SK-N-SH (cell line): ENCODE results near the gene HOXD10. TPM values are rescaled to one million over a fixed set of nuclear protein-coding genes. Genes with fewer than 3 reads are reported as not detected.
A peak's percentile ranks its signal among the peaks of the same experiment; 100 is the strongest.

Source experiments
- CTCF ChIA-PET: fragments of 300-600, 350-600 bp; formaldehyde crosslinking; extraction: SDS; loops from one replicate; lab custom pipeline; 2021; lab: Yijun Ruan, JAX
- POLR2A ChIA-PET: fragments of 350-600 bp; sonication (Branson Sonifier 250); formaldehyde crosslinking; extraction: SDS; loops from one replicate; lab custom pipeline; 2020; ENCODE audit warnings: antibody characterized with exemption, inconsistent platforms; lab: Yijun Ruan, JAX
- DNase-seq: peaks from one replicate; pipeline ENCODE4 v3.0.0; 2012
- H2AFZ ChIP-seq: fragments of 200-600 bp; sonication (generic); 2 replicates; pipeline ENCODE4 v1.8.1; 2016; ENCODE audit warnings: antibody characterized with exemption, mild to moderate bottlenecking, low read depth
- H3F3A ChIP-seq: fragments of 200-600 bp; sonication (generic); replicated peaks from 2 replicates; pipeline ENCODE3; 2016; ENCODE audit warnings: antibody characterized with exemption, mild to moderate bottlenecking; ENCODE audit not compliant: insufficient read depth
- H3K27ac ChIP-seq, 2 experiments: fragments of 200-500 bp in 1 of 2; fragments of 200-600 bp in 1 of 2; sonication (Bioruptor generic) in 1 of 2; sonication (generic), shearing (Covaris generic) in 1 of 2; 2 replicates each; pipeline versions ENCODE4 v1.5.1 to v1.6.1; 2014 to 2016; ENCODE audit warnings: low read depth in 2 of 2, inconsistent platforms in 1 of 2, low read length in 1 of 2, mild to moderate bottlenecking in 1 of 2, mixed read lengths in 1 of 2
- H3K27me3 ChIP-seq: fragments of 200-600 bp; sonication (generic), shearing (Covaris generic); 2 replicates; pipeline ENCODE4 v1.6.1; 2016; ENCODE audit warnings: mixed run types; ENCODE audit not compliant: insufficient read depth
- H3K36me3 ChIP-seq, 2 experiments: fragments of 200-500 bp in 1 of 2; fragments of 200-600 bp in 1 of 2; sonication (Bioruptor generic) in 1 of 2; sonication (generic) in 1 of 2; replicated peaks in 1 of 2; 2 replicates each; pipeline versions ENCODE3 to v1.5.1; 2014 to 2016; ENCODE audit warnings: low read length in 1 of 2, mild to moderate bottlenecking in 1 of 2; ENCODE audit not compliant: insufficient read depth in 2 of 2, control insufficient read depth in 1 of 2
- H3K4me1 ChIP-seq, 2 experiments: fragments of 200-500 bp in 1 of 2; fragments of 200-600 bp in 1 of 2; sonication (Bioruptor generic) in 1 of 2; sonication (generic), shearing (Covaris generic) in 1 of 2; 2 replicates each; pipeline versions ENCODE4 v1.5.1 to v1.6.1; 2014 to 2016; ENCODE audit warnings: low read depth in 1 of 2, low read length in 1 of 2, mixed run types in 1 of 2; ENCODE audit not compliant: insufficient read depth in 2 of 2, control insufficient read depth in 1 of 2
- H3K4me2 ChIP-seq: fragments of 200-600 bp; sonication (generic), shearing (Covaris generic); 2 replicates; pipeline ENCODE4 v1.6.1; 2017; ENCODE audit warnings: mixed run types
- H3K4me3 ChIP-seq, 2 experiments: fragments of 200-500 bp in 1 of 2; fragments of 200-600 bp in 1 of 2; sonication (Bioruptor generic) in 1 of 2; sonication (generic), shearing (Covaris generic) in 1 of 2; 2 replicates each; pipeline versions ENCODE4 v1.5.1 to v1.8.1; 2014 to 2016; ENCODE audit warnings: low read depth in 2 of 2, inconsistent platforms in 1 of 2, low read length in 1 of 2, mild to moderate bottlenecking in 1 of 2, mixed read lengths in 1 of 2, moderate library complexity in 1 of 2
- H3K79me2 ChIP-seq: fragments of 200-600 bp; sonication (generic); 2 replicates; pipeline ENCODE4 v1.8.1; 2017; ENCODE audit warnings: mild to moderate bottlenecking; ENCODE audit not compliant: insufficient read depth
- H3K9ac ChIP-seq: fragments of 200-600 bp; sonication (generic); 2 replicates; pipeline ENCODE4 v1.6.1; 2017; ENCODE audit warnings: mixed run types
- H3K9me2 ChIP-seq: fragments of 200-600 bp; sonication (generic); 2 replicates; pipeline ENCODE4 v1.6.1; 2017; ENCODE audit warnings: mixed run types
- H3K9me3 ChIP-seq: fragments of 200-600 bp; sonication (generic); 2 replicates; pipeline ENCODE4 v1.6.1; 2017; ENCODE audit warnings: mixed run types, mild to moderate bottlenecking, moderate library complexity
- H4K20me1 ChIP-seq: fragments of 200-600 bp; sonication (generic); 2 replicates; pipeline ENCODE4 v1.6.1; 2017; ENCODE audit warnings: mild to moderate bottlenecking, mixed run types; ENCODE audit not compliant: insufficient read depth
- EZH2phosphoT487 ChIP-seq: fragments of 200-600 bp; sonication (generic); IDR thresholded peaks from 2 replicates; pipeline ENCODE4 v1.6.1; 2017; ENCODE audit warnings: low read depth, mixed run types, mild to moderate bottlenecking, antibody characterized with exemption, moderate library complexity, borderline replicate concordance
- FOSL2 ChIP-seq: IDR thresholded peaks from 2 replicates; pipeline ENCODE4 v1.4.0; 2012; ENCODE audit warnings: low read depth, mild to moderate bottlenecking, moderate library complexity, borderline replicate concordance
- MEF2A ChIP-seq: IDR thresholded peaks from 2 replicates; pipeline ENCODE4 v1.4.0; 2012; ENCODE audit warnings: low read depth, borderline replicate concordance
- RAD21 ChIP-seq: IDR thresholded peaks from 2 replicates; pipeline ENCODE4 v1.6.1; 2012; ENCODE audit warnings: mild to moderate bottlenecking, low read length
- SMC3 ChIP-seq: IDR thresholded peaks from 2 replicates; pipeline ENCODE4 v1.6.1; 2012; ENCODE audit warnings: low read depth, low read length, improper control_type of control experiment
- WGBS: methylation state at CpG from one replicate; pipeline ENCODE4 v1.1.6; 2017; ENCODE audit warnings: low lambda C conversion rate; 5-methylcytosine and 5-hydroxymethylcytosine counted together
- polyA plus RNA-seq, 3 experiments: library from polyadenylated mRNA; depleted of rRNA; stranded (reverse); fragments of >200 nt; gene quantifications; 2 replicates each; pipeline ENCODE4 v1.2.3, GENCODE V29; 2012
- TF ChIP-seq, protein P1 (sequence below): fragments of 200-600 bp; sonication (generic); IDR thresholded peaks from 2 replicates; pipeline ENCODE4 v1.6.1; 2017; ENCODE audit warnings: antibody characterized with exemption, mild to moderate bottlenecking, moderate library complexity
- TF ChIP-seq, protein P2 (sequence below): IDR thresholded peaks from 2 replicates; pipeline ENCODE4 v1.6.1; 2012; ENCODE audit warnings: mild to moderate bottlenecking, low read depth, low read length, moderate library complexity

HOXD10 gene
- polyA plus RNA-seq, 1 of the 3 experiments (the other 2 are of a cell fraction) = 0.10 TPM

DNA sequence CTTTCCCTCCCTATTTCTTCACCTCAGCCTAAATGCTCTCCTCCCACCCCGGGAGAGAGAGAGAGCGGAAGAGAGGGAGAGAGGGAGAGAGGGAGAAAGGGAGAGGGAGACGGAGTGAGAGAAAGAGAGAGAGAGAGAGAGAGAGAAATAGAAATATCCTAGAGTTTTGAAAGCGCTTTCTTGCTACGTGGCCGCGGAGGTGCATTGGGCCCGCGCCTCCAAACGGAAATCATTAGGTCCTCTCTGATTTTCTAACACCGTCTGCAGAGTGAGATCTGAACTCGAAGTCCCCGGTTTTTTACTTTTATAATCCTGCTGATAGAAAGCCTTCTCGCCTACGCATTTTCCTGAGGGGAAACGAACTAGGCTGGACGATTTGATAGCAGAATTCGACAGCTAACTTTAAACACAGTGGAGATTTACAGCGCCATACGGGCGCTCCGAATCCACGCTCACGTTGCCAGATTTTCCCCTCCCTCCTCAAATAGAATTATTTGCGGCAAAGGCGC, 31.9 kb upstream of the HOXD10 start:
- Histone ChIP-seq H3K9me2 (no peaks in the 10 kb centered on the region), H3K27me3 (peaks cover 95% of the 10 kb centered on the region), H4K20me1 (peaks cover 20% of the 10 kb centered on the region; the same call in 1 of the 2 replicates), H3K27ac (no peak overlapping the region), H3K4me2 (no peak overlapping the region), H3K36me3 (no peaks in the 10 kb centered on the region), H3K9ac (no peak overlapping the region), H2AFZ (no peak overlapping the region), H3K4me3 (no peak overlapping the region), H3K79me2 (no peaks in the 10 kb centered on the region), H3F3A (no peaks in the 10 kb centered on the region), H3K9me3 (no peaks in the 10 kb centered on the region), H3K4me1 (peaks cover 0 to 36% of the 10 kb centered on the region in 2 experiments; a peak in 1 of 4 replicates)
- WGBS = 12% methylated on average over 26 of the region's 26 CpGs
- peak; percentile 56; the same call in 1 of the 2 replicates for TF ChIP-seq EZH2phosphoT487
- TF ChIP-seq SMC3 = no peak
- DNase-seq = no peak
- POLR2A ChIA-PET = no interaction called here
- CTCF ChIA-PET = interaction anchor here (1.1 to 12.1 kb wide), 22 partner anchors 10 to 1387 kb away, joined by 3 to 262 read pairs (median 6); partner anchors contain the start of gene HOXD13

DNA sequence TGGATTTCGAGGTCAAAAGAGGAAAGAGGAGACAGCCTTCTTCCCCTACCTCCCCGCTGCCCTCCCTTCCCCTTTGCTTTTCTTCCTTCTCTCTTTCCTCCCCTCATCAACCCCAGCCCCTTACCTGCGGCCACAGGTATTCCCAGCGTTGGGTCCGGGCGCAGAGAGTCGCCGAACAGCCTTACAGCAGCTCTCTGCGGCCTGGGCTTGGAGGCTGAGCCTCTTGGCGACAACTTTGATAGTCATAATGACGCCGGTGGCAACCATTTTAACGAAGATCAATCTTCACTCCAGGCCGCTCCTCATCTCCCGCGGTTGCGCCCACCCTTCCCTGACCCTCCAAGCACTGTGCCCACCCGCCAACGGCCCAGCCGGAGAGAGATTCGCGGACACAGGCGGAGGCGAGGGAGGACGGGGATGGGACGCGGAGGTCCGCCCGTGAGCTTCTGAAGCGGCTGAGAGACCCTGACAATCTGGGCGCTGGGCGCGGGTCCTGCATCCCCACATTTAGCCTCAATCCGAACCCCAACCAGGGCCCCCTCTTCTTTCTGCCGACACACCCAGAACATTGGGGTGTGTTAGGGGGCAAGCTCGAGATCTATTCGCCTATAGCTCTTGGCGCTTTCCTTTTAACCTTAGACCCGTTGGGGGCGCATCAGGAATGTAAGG, 31.3 kb upstream of the HOXD10 start:
- no peaks in the 10 kb centered on the region for H3F3A ChIP-seq
- H2AFZ ChIP-seq = no peak overlapping the region
- H3K9me2 ChIP-seq = no peaks in the 10 kb centered on the region
- H3K79me2 ChIP-seq = no peaks in the 10 kb centered on the region
- TF ChIP-seq FOSL2 = no peak
- POLR2A ChIA-PET = no interaction called here
- 11% methylated on average over 36 of the region's 40 CpGs for WGBS
- H3K4me2 ChIP-seq = no peak overlapping the region
- H3K36me3 ChIP-seq = no peaks in the 10 kb centered on the region
- CTCF ChIA-PET = interaction anchor here (0.6 to 12.1 kb wide), 48 partner anchors 9 to 1388 kb away, joined by 3 to 262 read pairs (median 4); partner anchors contain the start of gene HOXD13
- peak; percentile 42 for DNase-seq
- H3K27me3 ChIP-seq = peaks cover 98% of the 10 kb centered on the region
- no peak overlapping the region; a peak in 1 of 4 replicates for H3K4me3 ChIP-seq
- no peak overlapping the region for H3K9ac ChIP-seq
- no peak overlapping the region for H3K27ac ChIP-seq
- no peaks in the 10 kb centered on the region for H3K9me3 ChIP-seq
- peaks cover 20% of the 10 kb centered on the region; the same call in 1 of the 2 replicates for H4K20me1 ChIP-seq
- peaks cover 0 to 36% of the 10 kb centered on the region in 2 experiments; a peak in 1 of 4 replicates for H3K4me1 ChIP-seq

DNA sequence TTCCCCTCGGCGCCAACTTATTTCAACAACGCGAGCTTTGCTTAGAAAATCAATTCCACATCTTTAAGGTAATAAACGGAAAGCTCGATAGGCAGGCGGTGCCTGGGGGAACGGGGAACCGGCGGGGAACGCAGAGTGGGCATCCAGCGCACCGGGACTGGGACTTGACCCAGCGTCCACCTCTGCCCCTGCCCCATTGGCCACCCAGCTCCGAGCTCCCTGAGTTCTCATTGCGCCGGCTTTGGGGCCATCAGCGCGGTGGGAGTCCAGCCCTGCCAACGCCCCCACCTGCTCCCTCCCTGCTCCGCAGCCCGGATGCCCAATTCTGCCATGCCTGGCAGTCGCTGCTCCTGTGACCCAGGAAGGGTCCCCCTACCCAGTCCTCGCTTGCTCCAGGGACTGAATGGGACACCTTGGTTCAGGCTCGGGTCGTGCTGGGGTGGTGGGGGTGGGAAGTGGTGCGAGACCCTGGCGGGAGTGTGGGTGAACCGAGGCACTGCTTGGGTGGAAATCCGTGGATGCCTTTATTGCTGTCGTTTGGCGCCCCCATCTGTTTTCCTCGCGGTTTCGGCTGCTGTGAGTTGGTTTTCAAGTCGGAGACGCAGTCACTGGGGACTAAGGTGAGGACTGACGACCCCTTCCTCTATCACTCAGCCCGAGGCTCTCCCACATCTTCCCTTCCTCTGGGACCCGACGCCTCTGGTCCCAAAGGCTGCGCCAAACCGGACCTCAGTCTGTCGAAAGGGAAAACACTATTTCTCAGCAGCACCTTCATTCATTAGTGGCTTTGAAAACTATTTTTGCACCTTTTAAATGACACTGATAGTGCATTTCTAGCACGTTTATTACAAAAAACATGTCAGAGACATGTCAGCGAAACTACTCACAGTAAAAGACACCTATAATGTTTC, 30.5 kb upstream of the HOXD10 start:
- no peaks in the 10 kb centered on the region for H3K9me3 ChIP-seq
- 3% methylated on average over 34 of the region's 46 CpGs for WGBS
- POLR2A ChIA-PET = no interaction called here
- peak; percentile 57 for TF ChIP-seq SMC3
- no peak for TF ChIP-seq EZH2phosphoT487
- TF ChIP-seq, protein P1, sequence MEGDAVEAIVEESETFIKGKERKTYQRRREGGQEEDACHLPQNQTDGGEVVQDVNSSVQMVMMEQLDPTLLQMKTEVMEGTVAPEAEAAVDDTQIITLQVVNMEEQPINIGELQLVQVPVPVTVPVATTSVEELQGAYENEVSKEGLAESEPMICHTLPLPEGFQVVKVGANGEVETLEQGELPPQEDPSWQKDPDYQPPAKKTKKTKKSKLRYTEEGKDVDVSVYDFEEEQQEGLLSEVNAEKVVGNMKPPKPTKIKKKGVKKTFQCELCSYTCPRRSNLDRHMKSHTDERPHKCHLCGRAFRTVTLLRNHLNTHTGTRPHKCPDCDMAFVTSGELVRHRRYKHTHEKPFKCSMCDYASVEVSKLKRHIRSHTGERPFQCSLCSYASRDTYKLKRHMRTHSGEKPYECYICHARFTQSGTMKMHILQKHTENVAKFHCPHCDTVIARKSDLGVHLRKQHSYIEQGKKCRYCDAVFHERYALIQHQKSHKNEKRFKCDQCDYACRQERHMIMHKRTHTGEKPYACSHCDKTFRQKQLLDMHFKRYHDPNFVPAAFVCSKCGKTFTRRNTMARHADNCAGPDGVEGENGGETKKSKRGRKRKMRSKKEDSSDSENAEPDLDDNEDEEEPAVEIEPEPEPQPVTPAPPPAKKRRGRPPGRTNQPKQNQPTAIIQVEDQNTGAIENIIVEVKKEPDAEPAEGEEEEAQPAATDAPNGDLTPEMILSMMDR = peak; percentile 69
- no peak for TF ChIP-seq MEF2A
- TF ChIP-seq, protein P2, sequence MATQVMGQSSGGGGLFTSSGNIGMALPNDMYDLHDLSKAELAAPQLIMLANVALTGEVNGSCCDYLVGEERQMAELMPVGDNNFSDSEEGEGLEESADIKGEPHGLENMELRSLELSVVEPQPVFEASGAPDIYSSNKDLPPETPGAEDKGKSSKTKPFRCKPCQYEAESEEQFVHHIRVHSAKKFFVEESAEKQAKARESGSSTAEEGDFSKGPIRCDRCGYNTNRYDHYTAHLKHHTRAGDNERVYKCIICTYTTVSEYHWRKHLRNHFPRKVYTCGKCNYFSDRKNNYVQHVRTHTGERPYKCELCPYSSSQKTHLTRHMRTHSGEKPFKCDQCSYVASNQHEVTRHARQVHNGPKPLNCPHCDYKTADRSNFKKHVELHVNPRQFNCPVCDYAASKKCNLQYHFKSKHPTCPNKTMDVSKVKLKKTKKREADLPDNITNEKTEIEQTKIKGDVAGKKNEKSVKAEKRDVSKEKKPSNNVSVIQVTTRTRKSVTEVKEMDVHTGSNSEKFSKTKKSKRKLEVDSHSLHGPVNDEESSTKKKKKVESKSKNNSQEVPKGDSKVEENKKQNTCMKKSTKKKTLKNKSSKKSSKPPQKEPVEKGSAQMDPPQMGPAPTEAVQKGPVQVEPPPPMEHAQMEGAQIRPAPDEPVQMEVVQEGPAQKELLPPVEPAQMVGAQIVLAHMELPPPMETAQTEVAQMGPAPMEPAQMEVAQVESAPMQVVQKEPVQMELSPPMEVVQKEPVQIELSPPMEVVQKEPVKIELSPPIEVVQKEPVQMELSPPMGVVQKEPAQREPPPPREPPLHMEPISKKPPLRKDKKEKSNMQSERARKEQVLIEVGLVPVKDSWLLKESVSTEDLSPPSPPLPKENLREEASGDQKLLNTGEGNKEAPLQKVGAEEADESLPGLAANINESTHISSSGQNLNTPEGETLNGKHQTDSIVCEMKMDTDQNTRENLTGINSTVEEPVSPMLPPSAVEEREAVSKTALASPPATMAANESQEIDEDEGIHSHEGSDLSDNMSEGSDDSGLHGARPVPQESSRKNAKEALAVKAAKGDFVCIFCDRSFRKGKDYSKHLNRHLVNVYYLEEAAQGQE = no peak
- peak; percentile 85 for TF ChIP-seq RAD21
- H3K4me1 ChIP-seq = peaks cover 0 to 30% of the 10 kb centered on the region in 2 experiments; a peak in 1 of 4 replicates
- H4K20me1 ChIP-seq = peaks cover 15% of the 10 kb centered on the region; the same call in 1 of the 2 replicates
- H3K27me3 ChIP-seq = peaks cover 99% of the 10 kb centered on the region
- no peaks in the 10 kb centered on the region for H3K36me3 ChIP-seq
- H3K27ac ChIP-seq = no peak overlapping the region
- H3K9ac ChIP-seq = no peak overlapping the region
- H2AFZ ChIP-seq = no peak overlapping the region
- H3K4me2 ChIP-seq = peak overlapping the region; percentile 57; the same call in 1 of the 2 replicates
- no peaks in the 10 kb centered on the region for H3K9me2 ChIP-seq
- CTCF ChIA-PET = interaction anchor here (0.6 to 13.5 kb wide), 50 partner anchors 9 to 1389 kb away, joined by 3 to 264 read pairs (median 4); partner anchors contain the start of genes HOXD10, HOXD11 and HOXD13
- no peaks in the 10 kb centered on the region for H3F3A ChIP-seq
- H3K79me2 ChIP-seq = no peaks in the 10 kb centered on the region
- peak overlapping the region; percentile 24 to 44; a peak in 2 of 4 replicates for H3K4me3 ChIP-seq
- DNase-seq = peak; percentile 78
